H1 (cell line): ENCODE measurements around the gene MOCS1. TPM values are rescaled to one million over a fixed set of nuclear protein-coding genes. Genes with fewer than 3 reads are reported as not detected.

Experiments
- ASH2L ChIP-seq: fragments of 200-600, 300-600 bp; sonication (generic); IDR thresholded peaks from one replicate; pipeline ENCODE4 v1.7.1; 2017; ENCODE audit warnings: low read length
- CHD1 ChIP-seq: IDR thresholded peaks from 2 replicates; pipeline ENCODE4 v1.6.1; 2012; ENCODE audit warnings: low read depth, low read length, improper control_type of control experiment
- CHD7 ChIP-seq: fragments of 300-600 bp; sonication (generic); IDR thresholded peaks from 2 replicates; pipeline ENCODE4 v1.7.1; 2012; ENCODE audit warnings: low read length, moderate library complexity, mild to moderate bottlenecking, inconsistent platforms; ENCODE audit not compliant: insufficient replicate concordance
- CTBP2 ChIP-seq: IDR thresholded peaks from 2 replicates; pipeline ENCODE4 v1.7.0; 2011; ENCODE audit warnings: borderline replicate concordance, mild to moderate bottlenecking, moderate library complexity, mixed read lengths, low read length; ENCODE audit not compliant: insufficient read depth, insufficient read length
- EP300 ChIP-seq, 2 experiments: IDR thresholded peaks; 1 replicate in 1 of 2; 2 replicates in 1 of 2; pipeline ENCODE4 v1.6.1; 2011 to 2012; ENCODE audit warnings: low read depth in 2 of 2, low read length in 2 of 2, mild to moderate bottlenecking in 2 of 2, borderline replicate concordance in 1 of 2, inconsistent platforms in 1 of 2, moderate library complexity in 1 of 2
- HDAC2 ChIP-seq, 2 experiments: fragments of 300-600 bp in 1 of 2; sonication (generic) in 1 of 2; IDR thresholded peaks; 2 replicates each; pipeline ENCODE4 v1.6.1; 2011 to 2012; ENCODE audit warnings: low read depth in 2 of 2, low read length in 2 of 2, mild to moderate bottlenecking in 2 of 2, moderate library complexity in 2 of 2, borderline replicate concordance in 1 of 2, inconsistent platforms in 1 of 2
- NANOG ChIP-seq: IDR thresholded peaks from 2 replicates; pipeline ENCODE4 v1.6.1; 2011; ENCODE audit warnings: low read length, low read depth, mild to moderate bottlenecking, inconsistent platforms; ENCODE audit not compliant: insufficient read depth, poor library complexity, severe bottlenecking
- PHF8 ChIP-seq: fragments of 200-600 bp; sonication (generic); conservative IDR thresholded peaks from 2 replicates; pipeline ENCODE4 v1.7.1; 2012; ENCODE audit warnings: low read depth, mild to moderate bottlenecking, inconsistent platforms, low read length, moderate library complexity
- SIRT6 ChIP-seq: IDR thresholded peaks from one replicate; pipeline ENCODE4 v1.7.1; 2012; ENCODE audit warnings: low read length, inconsistent platforms
- SRF ChIP-seq: IDR thresholded peaks from 2 replicates; pipeline ENCODE4 v1.6.1; 2011; ENCODE audit warnings: mild to moderate bottlenecking, low read depth, low read length, moderate library complexity
- TEAD4 ChIP-seq: IDR thresholded peaks from 2 replicates; pipeline ENCODE4 v1.6.1; 2012; ENCODE audit warnings: low read depth, low read length, inconsistent platforms, mixed read lengths
- YY1 ChIP-seq: IDR thresholded peaks from 2 replicates; pipeline ENCODE4 v1.6.1; 2011; ENCODE audit warnings: low read depth, mild to moderate bottlenecking, low read length
- polyA plus RNA-seq, 7 experiments: library from polyadenylated mRNA; depleted of rRNA in 3 of 7; stranded (reverse) in 5 of 7; unstranded in 2 of 7; fragments of >200 nt in 5 of 7; fragments of 200-250 nt in 2 of 7; gene quantifications; 1 replicate in 5 of 7; 2 replicates in 1 of 7; 4 replicates in 1 of 7; pipeline versions ENCODE4 v1.2.1 to v1.2.3, GENCODE V29; 2011 to 2013; ENCODE audit warnings: missing spikeins in 2 of 7, mixed read lengths in 2 of 7
- total RNA-seq: library from RNA; stranded (reverse); fragmentation: NEBNext Ultra II Directional; extraction: Animal tissue kit (Norgen Biotek cat#: 25700); gene quantifications from 2 replicates; pipeline ENCODE4 v1.2.1, GENCODE V29; 2021

MOCS1 gene
- total and polyA plus RNA-seq, 2 of the 8 experiments (the other 6 are each of a cell fraction or from before 2014, with no cell fraction given), result 13.4 to 19.7 TPM

DNA sequence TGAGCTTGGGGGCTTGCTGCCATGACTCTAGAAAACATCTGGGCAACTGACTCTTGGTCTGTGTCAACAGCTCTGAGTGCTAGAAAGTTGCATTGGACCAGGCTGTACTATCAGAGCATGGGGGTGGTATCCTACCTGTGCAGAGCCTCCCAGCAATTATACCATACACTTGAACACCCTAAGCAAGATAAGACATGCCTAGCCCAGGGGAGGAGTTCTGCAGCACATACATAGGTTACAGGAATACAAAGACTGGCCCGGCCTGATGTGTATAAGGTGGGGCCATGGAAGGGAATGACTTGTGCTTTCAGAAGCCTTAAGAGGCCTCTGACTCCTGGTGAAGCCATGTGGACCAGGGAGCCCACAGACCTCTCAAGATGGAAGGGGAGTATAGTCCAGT lies 11.4 kb upstream of the MOCS1 start (continued):
- TF ChIP-seq CHD7, result no peak
- TF ChIP-seq CTBP2, result no peak
- no peak for TF ChIP-seq YY1
- TF ChIP-seq PHF8, result no peak
- no peak for TF ChIP-seq NANOG
- TF ChIP-seq ASH2L, result no peak
- TF ChIP-seq CHD1, result no peak
- TF ChIP-seq SRF, result no peak
- no peak for TF ChIP-seq TEAD4
- no peak for TF ChIP-seq EP300 (IDR thresholded peaks at IDR 0.05; ENCODE audit: borderline replicate concordance in 1 of 2, low read depth in 2 of 2, low read length in 2 of 2)
- no peak for TF ChIP-seq HDAC2 (IDR thresholded peaks at IDR 0.05; ENCODE audit: borderline replicate concordance in 1 of 2, low read depth in 2 of 2, low read length in 2 of 2)
- no peak for TF ChIP-seq SIRT6
